Skeletal muscle tissue (tissue), 4 donors: ENCODE data around the gene BCL11A. TPM values are rescaled to one million over a fixed set of nuclear protein-coding genes. Genes with fewer than 3 reads are reported as not detected.

Source experiments
- H3K27ac ChIP-seq: one replicate; pipeline ENCODE4 v1.7.0; 2013; ENCODE audit warnings: mild to moderate bottlenecking, low read depth, low read length, inconsistent platforms
- H3K27me3 ChIP-seq, 3 donors: one replicate each; pipeline ENCODE4 v1.7.0; 2013; ENCODE audit warnings: low read length in 3 of 3; ENCODE audit not compliant: control insufficient read depth in 3 of 3, insufficient read depth in 3 of 3
- H3K36me3 ChIP-seq, 3 donors: one replicate each; pipeline ENCODE4 v1.7.0; 2013; ENCODE audit warnings: low read length in 3 of 3; ENCODE audit not compliant: control insufficient read depth in 3 of 3, insufficient read depth in 3 of 3
- H3K4me1 ChIP-seq, 3 donors: one replicate each; pipeline ENCODE4 v1.7.0; 2013; ENCODE audit warnings: low read length in 3 of 3, mild to moderate bottlenecking in 3 of 3; ENCODE audit not compliant: control insufficient read depth in 3 of 3, insufficient read depth in 3 of 3
- H3K4me3 ChIP-seq, 3 donors: one replicate each; pipeline ENCODE4 v1.7.0; 2013; ENCODE audit warnings: low read length in 3 of 3
- H3K9ac ChIP-seq, 3 donors: one replicate each; pipeline ENCODE4 v1.7.0; 2013; ENCODE audit warnings: low read length in 3 of 3, mild to moderate bottlenecking in 3 of 3, moderate library complexity in 2 of 3, low read depth in 1 of 3
- H3K9me3 ChIP-seq, 3 donors: one replicate each; pipeline ENCODE4 v1.7.0; 2013; ENCODE audit warnings: low read length in 3 of 3; ENCODE audit not compliant: control insufficient read depth in 3 of 3
- total RNA-seq: library from RNA; depleted of rRNA; stranded (reverse); fragments of >200 nt; gene quantifications from one replicate; pipeline ENCODE4 v1.2.3, GENCODE V29; 2014
- donor health status: Osteomylitis.

Gene BCL11A
- total RNA-seq, 1 donor from 2014 or later = 4.2 TPM

DNA sequence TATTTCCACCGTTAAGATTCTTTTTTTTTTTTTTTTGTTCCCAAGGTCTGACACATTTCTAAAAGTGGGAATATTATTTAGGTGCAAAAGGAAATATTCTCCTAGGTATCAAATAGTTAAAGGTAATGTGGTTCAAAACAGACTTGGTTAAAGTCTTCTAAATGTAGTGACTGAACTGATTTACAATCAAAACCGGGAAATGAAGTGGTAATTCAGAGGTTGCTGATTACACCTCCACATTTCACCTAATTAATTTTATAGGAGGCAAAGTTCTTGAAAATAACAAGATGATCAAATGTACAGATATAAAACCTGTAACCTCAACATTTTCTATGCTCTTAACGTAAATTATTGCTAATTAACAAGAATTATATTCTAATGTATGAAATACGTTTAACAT lies 5.1 kb downstream of the BCL11A start:
- no peak overlapping the region for H3K27ac ChIP-seq
- H3K4me1 ChIP-seq = peaks cover 18 to 24% (median 23%) of the 10 kb centered on the region in 3 donors
- H3K4me3 ChIP-seq = no peak overlapping the region

DNA sequence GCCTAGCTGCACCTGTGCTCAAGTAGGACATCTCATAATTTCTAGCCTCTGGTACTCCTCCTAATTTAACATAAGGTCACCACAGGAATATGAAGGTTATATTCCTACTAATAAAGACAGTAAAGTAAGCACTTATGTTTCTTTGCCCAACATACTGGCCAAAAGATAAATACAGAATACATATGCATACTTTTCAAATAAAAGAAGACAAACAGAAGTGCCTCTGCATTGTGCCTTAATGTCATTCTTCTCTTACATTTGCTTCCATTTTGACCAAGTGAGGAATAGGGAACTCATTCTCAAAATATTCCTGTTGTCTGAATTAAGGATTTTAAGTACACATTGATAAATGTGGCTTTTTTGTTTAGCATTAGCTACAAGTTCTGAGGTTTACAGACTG lies 5.6 kb downstream of the BCL11A start:
- no peak overlapping the region for H3K9ac ChIP-seq
- H3K27ac ChIP-seq = no peak overlapping the region
- no peaks in the 10 kb centered on the region for H3K9me3 ChIP-seq
- H3K4me3 ChIP-seq = no peak overlapping the region
- H3K27me3 ChIP-seq = peaks cover 66 to 78% (median 77%) of the 10 kb centered on the region in 3 donors
- H3K36me3 ChIP-seq = no peaks in the 10 kb centered on the region
- H3K4me1 ChIP-seq = peaks cover 17 to 23% (median 23%) of the 10 kb centered on the region in 3 donors

More for the DNA sequence above, 5.1 kb downstream of the BCL11A start:
- H3K36me3 ChIP-seq = no peaks in the 10 kb centered on the region
- H3K9ac ChIP-seq = no peak overlapping the region
- no peaks in the 10 kb centered on the region for H3K9me3 ChIP-seq
- H3K27me3 ChIP-seq = peaks cover 68 to 78% (median 78%) of the 10 kb centered on the region in 3 donors

DNA sequence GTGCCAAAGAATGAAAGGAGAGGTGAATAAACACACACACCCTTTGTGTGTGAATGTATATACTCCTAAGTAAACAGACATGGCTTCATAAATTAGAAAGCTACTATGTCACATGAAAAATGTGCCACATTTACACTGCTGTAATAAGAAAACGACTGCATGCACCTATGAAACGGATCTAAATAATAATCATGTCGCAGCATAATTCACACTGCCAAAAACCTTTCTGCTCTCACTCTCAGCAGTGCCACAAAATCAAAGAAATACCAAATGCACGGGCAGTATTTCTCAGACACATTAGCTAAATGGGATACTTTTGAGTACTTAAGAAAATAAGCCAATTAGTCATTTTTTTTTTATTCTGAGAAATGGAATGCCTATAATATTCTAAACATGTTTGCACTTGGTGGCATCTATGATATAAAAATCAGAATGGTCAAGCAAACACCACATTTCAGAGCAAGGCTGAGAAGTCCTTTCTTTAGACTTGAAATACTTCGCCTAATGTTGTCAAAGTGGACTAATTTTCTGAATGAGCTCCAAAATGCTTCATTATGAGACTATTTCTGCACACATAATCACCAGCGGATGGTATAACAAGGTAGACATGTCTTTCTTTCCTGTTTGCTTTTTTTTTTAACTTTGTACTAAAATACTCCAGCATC lies 6.6 kb downstream of the BCL11A start:
- Histone ChIP-seq H3K27ac (no peak overlapping the region), H3K9ac (no peak overlapping the region), H3K4me1 (peaks cover 14 to 22% (median 19%) of the 10 kb centered on the region in 3 donors)

GRCh38 chr2:60544954-60545560 lies 8.4 kb downstream of the BCL11A start:
- peaks cover 53 to 64% (median 54%) of the 10 kb centered on the region in 3 donors for H3K27me3 ChIP-seq

More for the DNA sequence above, 6.6 kb downstream of the BCL11A start:
- Histone ChIP-seq H3K27me3 (peaks cover 60 to 69% (median 68%) of the 10 kb centered on the region in 3 donors), H3K9me3 (no peaks in the 10 kb centered on the region), H3K36me3 (no peaks in the 10 kb centered on the region), H3K4me3 (no peak overlapping the region)

GRCh38 chr2:60544062-60544461 lies 9.4 kb downstream of the BCL11A start:
- no peaks in the 10 kb centered on the region for H3K36me3 ChIP-seq
- H3K4me1 ChIP-seq = peaks cover 0 to 1% (median 0%) of the 10 kb centered on the region in 3 donors
- H3K4me3 ChIP-seq = no peak overlapping the region
- H3K9me3 ChIP-seq = no peaks in the 10 kb centered on the region
- peaks cover 45 to 58% (median 47%) of the 10 kb centered on the region in 3 donors for H3K27me3 ChIP-seq
- no peak overlapping the region for H3K27ac ChIP-seq
- H3K9ac ChIP-seq = no peak overlapping the region

More at GRCh38 chr2:60544954-60545560, 8.4 kb downstream of the BCL11A start:
- no peak overlapping the region for H3K27ac ChIP-seq
- H3K9me3 ChIP-seq = no peaks in the 10 kb centered on the region
- H3K36me3 ChIP-seq = no peaks in the 10 kb centered on the region
- no peak overlapping the region for H3K9ac ChIP-seq
- H3K4me3 ChIP-seq = no peak overlapping the region
- peaks cover 9 to 11% (median 9%) of the 10 kb centered on the region in 3 donors for H3K4me1 ChIP-seq

GRCh38 chr2:60541056-60541651 lies 12.3 kb downstream of the BCL11A start:
- Histone ChIP-seq H3K4me1 (no peaks in the 10 kb centered on the region), H3K4me3 (no peak overlapping the region), H3K27ac (no peak overlapping the region), H3K36me3 (no peaks in the 10 kb centered on the region), H3K27me3 (peaks cover 23 to 48% (median 26%) of the 10 kb centered on the region in 3 donors), H3K9ac (no peak overlapping the region), H3K9me3 (no peaks in the 10 kb centered on the region)

- Histone ChIP-seq H3K27ac (no peak overlapping the region), H3K4me1 (no peaks in the 10 kb centered on the region), H3K9me3 (no peaks in the 10 kb centered on the region), H3K36me3 (no peaks in the 10 kb centered on the region), H3K9ac (no peak overlapping the region), H3K27me3 (peaks cover 16 to 45% (median 20%) of the 10 kb centered on the region in 3 donors), H3K4me3 (no peak overlapping the region)
These were observed 13.4 kb downstream of the BCL11A start for GRCh38 chr2:60540074-60540473.

DNA sequence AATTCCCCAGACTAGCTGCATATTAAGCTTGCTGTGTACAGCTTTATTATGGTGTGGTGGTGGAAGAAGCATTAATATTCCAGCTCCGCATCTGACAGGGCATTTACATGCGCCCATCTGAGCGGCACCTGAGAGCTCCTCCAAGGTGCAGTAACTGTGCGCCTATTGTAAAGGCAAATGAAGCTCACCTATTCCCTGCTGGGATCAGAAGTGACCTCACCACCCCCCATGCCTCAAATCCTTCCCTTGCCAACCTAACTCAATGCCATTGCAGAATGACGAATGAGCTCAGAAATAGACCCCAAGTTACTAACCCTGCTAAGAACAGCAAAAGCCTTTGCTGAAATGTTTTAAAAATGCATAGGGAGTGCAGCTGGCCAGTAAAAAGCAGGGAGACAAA lies 14.3 kb downstream of the BCL11A start:
- no peak overlapping the region for H3K9ac ChIP-seq
- no peaks in the 10 kb centered on the region for H3K9me3 ChIP-seq
- no peaks in the 10 kb centered on the region for H3K36me3 ChIP-seq
- no peak overlapping the region for H3K27ac ChIP-seq
- H3K4me3 ChIP-seq = no peak overlapping the region
- H3K4me1 ChIP-seq = no peaks in the 10 kb centered on the region
- H3K27me3 ChIP-seq = peaks cover 11 to 41% (median 16%) of the 10 kb centered on the region in 3 donors

DNA sequence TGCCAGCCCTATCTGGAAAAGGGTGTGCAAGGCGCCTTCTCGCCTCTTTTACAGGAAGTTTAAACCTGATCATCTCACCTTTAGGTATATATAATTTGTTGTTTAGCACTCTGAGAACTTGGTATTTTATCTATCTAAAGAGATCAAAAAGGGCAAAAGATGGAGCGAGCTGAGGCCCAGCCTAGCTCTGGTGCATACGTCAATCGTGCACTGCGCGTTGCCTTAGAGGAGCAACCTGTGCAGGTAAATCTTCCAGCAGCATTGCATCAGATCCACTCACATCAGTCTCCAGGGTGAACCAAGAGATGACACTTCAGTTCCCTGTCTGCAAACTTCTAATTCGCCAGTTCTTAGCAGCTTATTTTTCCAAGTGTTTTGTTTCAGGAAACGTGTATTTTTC lies 15.4 kb downstream of the BCL11A start:
- peaks cover 11 to 45% (median 21%) of the 10 kb centered on the region in 3 donors for H3K27me3 ChIP-seq
- no peak overlapping the region for H3K9ac ChIP-seq
- H3K4me3 ChIP-seq = no peak overlapping the region
- H3K36me3 ChIP-seq = no peaks in the 10 kb centered on the region
- H3K27ac ChIP-seq = no peak overlapping the region
- no peaks in the 10 kb centered on the region for H3K9me3 ChIP-seq
- no peaks in the 10 kb centered on the region for H3K4me1 ChIP-seq

DNA sequence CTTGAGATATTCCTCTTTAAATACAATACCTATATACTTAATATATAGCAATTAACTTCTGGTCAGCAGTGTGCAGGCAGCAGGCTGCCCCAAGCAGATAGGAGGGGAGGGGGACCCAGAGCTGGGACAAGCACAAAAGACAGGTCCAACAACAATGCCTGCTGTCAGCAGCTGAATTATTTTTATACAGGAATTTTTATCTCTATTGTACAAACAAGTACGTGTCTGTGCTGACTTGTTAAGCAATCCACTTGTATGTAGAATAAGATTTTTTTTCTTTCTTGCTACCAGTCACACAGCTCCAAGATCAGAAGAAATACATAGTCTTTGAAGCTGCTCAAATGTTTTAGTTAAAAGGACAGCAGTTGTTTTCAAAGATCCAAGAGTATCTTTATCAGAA lies 16.7 kb downstream of the BCL11A start:
- H3K27ac ChIP-seq = no peak overlapping the region
- H3K4me1 ChIP-seq = no peaks in the 10 kb centered on the region

More for the DNA sequence above, 16.7 kb downstream of the BCL11A start:
- H3K4me3 ChIP-seq = no peak overlapping the region
- peaks cover 14 to 53% (median 23%) of the 10 kb centered on the region in 3 donors for H3K27me3 ChIP-seq
- H3K9ac ChIP-seq = no peak overlapping the region
- H3K9me3 ChIP-seq = no peaks in the 10 kb centered on the region
- H3K36me3 ChIP-seq = no peaks in the 10 kb centered on the region
